Amygdala (tissue), 56 donors: Measurements from ENCODE around the gene CELSR1.

ENCODE experiments used
- DNase-seq, 56 donors: peaks; one replicate each; lab custom pipeline; 2025; lab: John Stamatoyannopoulos, UW

CELSR1 gene

GRCh38 chr22:46465345-46465720 lies 72.1 kb downstream of the CELSR1 start:
- no peak for DNase-seq

- no peak for DNase-seq
These were observed 72.6 kb downstream of the CELSR1 start for GRCh38 chr22:46464701-46465344.

GRCh38 chr22:46464296-46464695 lies 73.1 kb downstream of the CELSR1 start:
- no peak for DNase-seq

GRCh38 chr22:46463435-46464227 lies 73.8 kb downstream of the CELSR1 start:
- DNase-seq = no peak

- peak in 4 of 56 donors; percentile 6 to 42 (median 21) for DNase-seq
These were observed 74.6 kb downstream of the CELSR1 start for GRCh38 chr22:46462726-46463371.

GRCh38 chr22:46461566-46462180 lies 75.7 kb downstream of the CELSR1 start:
- DNase-seq = no peak

- DNase-seq = no peak
These were observed 76.6 kb downstream of the CELSR1 start for GRCh38 chr22:46460857-46461256.

GRCh38 chr22:46459347-46460065 lies 77.9 kb downstream of the CELSR1 start:
- no peak for DNase-seq

GRCh38 chr22:46458525-46458924 lies 78.9 kb downstream of the CELSR1 start:
- DNase-seq = no peak

GRCh38 chr22:46457502-46458488 lies 79.6 kb downstream of the CELSR1 start:
- DNase-seq = no peak

- no peak for DNase-seq
These were observed 80.6 kb downstream of the CELSR1 start for GRCh38 chr22:46456818-46457163.

- no peak for DNase-seq
These were observed 82.0 kb downstream of the CELSR1 start for GRCh38 chr22:46455446-46455845.

- no peak for DNase-seq
These were observed 82.7 kb downstream of the CELSR1 start for GRCh38 chr22:46454504-46455269.

GRCh38 chr22:46453829-46454503 lies 83.5 kb downstream of the CELSR1 start:
- no peak for DNase-seq

- DNase-seq = no peak
These were observed 84.2 kb downstream of the CELSR1 start for GRCh38 chr22:46453006-46453828.

- DNase-seq = no peak
These were observed 85.0 kb downstream of the CELSR1 start for GRCh38 chr22:46452195-46453005.
